GM23338 (cell line): ENCODE data around the gene ASB2. TPM values are rescaled to one million over a fixed set of nuclear protein-coding genes. Genes with fewer than 3 reads are reported as not detected.

Source experiments
- ATAC-seq: fragments of 200-7000 bp; cut with Tn5 transposase; 3 replicates; pipeline ENCODE4 v1.9.1; 2020
- DNase-seq: peaks from one replicate; pipeline ENCODE4 v3.0.0-alpha.2; 2015; ENCODE audit warnings: low spot score
- H2AFZ ChIP-seq: fragments of 200-600 bp; sonication (generic); 2 replicates; pipeline ENCODE4 v1.8.0; 2016; ENCODE audit warnings: antibody characterized with exemption, mild to moderate bottlenecking, moderate library complexity
- H3F3A ChIP-seq: fragments of 200-600 bp; sonication (generic); replicated peaks from 2 replicates; pipeline ENCODE4 v1.8.0; 2017; ENCODE audit warnings: antibody characterized with exemption, mixed run types, low read depth
- H3K27ac ChIP-seq: fragments of 200-600 bp; sonication (generic); 2 replicates; pipeline ENCODE4 v1.6.1; 2016; ENCODE audit warnings: low read depth
- H3K27me3 ChIP-seq: fragments of 200-600 bp; sonication (generic); 2 replicates; pipeline ENCODE4 v1.8.0; 2016; ENCODE audit warnings: mild to moderate bottlenecking, mixed run types, moderate library complexity; ENCODE audit not compliant: insufficient read depth
- H3K36me3 ChIP-seq: fragments of 200-600 bp; sonication (generic); 2 replicates; pipeline ENCODE4 v1.8.0; 2016; ENCODE audit warnings: mild to moderate bottlenecking; ENCODE audit not compliant: insufficient read depth
- H3K4me1 ChIP-seq: fragments of 200-600 bp; sonication (generic); 2 replicates; pipeline ENCODE4 v1.8.0; 2016; ENCODE audit warnings: mild to moderate bottlenecking, moderate library complexity; ENCODE audit not compliant: insufficient read depth
- H3K4me2 ChIP-seq: fragments of 200-600 bp; sonication (generic); 2 replicates; pipeline ENCODE4 v1.7.1; 2017; ENCODE audit warnings: mixed run types
- H3K4me3 ChIP-seq: fragments of 200-600 bp; sonication (generic); 2 replicates; pipeline ENCODE4 v1.6.1; 2016; ENCODE audit warnings: mixed run types
- H3K79me2 ChIP-seq: fragments of 200-600 bp; sonication (generic); replicated peaks from 2 replicates; pipeline ENCODE4 v1.8.0; 2017; ENCODE audit warnings: mild to moderate bottlenecking; ENCODE audit not compliant: insufficient read depth
- H3K9me2 ChIP-seq: fragments of 200-600 bp; sonication (generic); 2 replicates; pipeline ENCODE4 v1.8.0; 2017; ENCODE audit not compliant: insufficient read depth
- H4K20me1 ChIP-seq: fragments of 200-600 bp; sonication (generic); replicated peaks from 2 replicates; pipeline ENCODE4 v1.8.0; 2017; ENCODE audit warnings: mild to moderate bottlenecking; ENCODE audit not compliant: insufficient read depth
- H3K27ac Mint-ChIP-seq: 2 replicates; pipeline ENCODE4 v1.8.0; 2020; ENCODE audit warnings: inconsistent platforms, mild to moderate bottlenecking, moderate library complexity, mixed read lengths
- H3K27me3 Mint-ChIP-seq: 3 replicates; pipeline ENCODE4 v1.8.0; 2022; ENCODE audit warnings: low read depth, mild to moderate bottlenecking, moderate library complexity, mixed read lengths, inconsistent platforms; ENCODE audit not compliant: insufficient read depth, poor library complexity
- H3K36me3 Mint-ChIP-seq: 3 replicates; pipeline ENCODE4 v1.8.0; 2021; ENCODE audit warnings: low read depth, mild to moderate bottlenecking, inconsistent platforms, moderate library complexity, mixed read lengths
- H3K4me1 Mint-ChIP-seq: 3 replicates; pipeline ENCODE4 v1.8.0; 2020; ENCODE audit warnings: mild to moderate bottlenecking, inconsistent platforms, mixed read lengths
- H3K4me3 Mint-ChIP-seq: 3 replicates; pipeline ENCODE4 v1.8.0; 2021; ENCODE audit warnings: moderate library complexity, mild to moderate bottlenecking, inconsistent platforms, mixed read lengths
- H3K9me3 Mint-ChIP-seq: 3 replicates; pipeline ENCODE4 v1.8.0; 2020; ENCODE audit warnings: moderate library complexity, mild to moderate bottlenecking, inconsistent platforms, mixed read lengths
- CREB1 ChIP-seq: fragments of 250-450 bp; sonication (Bioruptor Pico); IDR thresholded peaks from 2 replicates; pipeline ENCODE4 v1.5.0; 2020; ENCODE audit warnings: low read depth, mild to moderate bottlenecking, moderate library complexity
- CTCF ChIP-seq, 2 experiments: fragments of 200-600 bp in 1 of 2; sonication (generic) in 1 of 2; conservative IDR thresholded peaks; 2 replicates each; pipeline versions ENCODE4 v1.5.1 to v1.6.1; 2016 to 2017; ENCODE audit warnings: antibody characterized with exemption in 2 of 2, low read depth in 2 of 2, mild to moderate bottlenecking in 2 of 2, moderate library complexity in 1 of 2
- ETS1 ChIP-seq: IDR thresholded peaks from 2 replicates; pipeline ENCODE4 v1.6.1; 2016; ENCODE audit warnings: antibody characterized with exemption
- EZH2 ChIP-seq: fragments of 200-600 bp; sonication (generic); IDR thresholded peaks from one replicate; pipeline ENCODE4 v1.8.0; 2017; ENCODE audit warnings: antibody characterized with exemption, mild to moderate bottlenecking, low read depth; ENCODE audit not compliant: unreplicated experiment
- POLR2AphosphoS5 ChIP-seq: IDR thresholded peaks from 2 replicates; pipeline ENCODE4 v1.6.1; 2016; ENCODE audit warnings: antibody characterized with exemption, low read depth
- REST ChIP-seq: IDR thresholded peaks from one replicate; pipeline ENCODE4 v1.6.1; 2018; ENCODE audit warnings: antibody characterized with exemption; ENCODE audit not compliant: unreplicated experiment
- ZNF114 ChIP-seq: fragments of 250-450 bp; sonication (Bioruptor Pico); IDR thresholded peaks from 2 replicates; pipeline ENCODE4 v1.5.0; 2020; ENCODE audit warnings: mild to moderate bottlenecking, moderate library complexity
- ZNF331 ChIP-seq: fragments of 250-450 bp; sonication (Bioruptor Pico); IDR thresholded peaks from 2 replicates; pipeline ENCODE4 v1.5.0; 2020; ENCODE audit warnings: low read depth, mild to moderate bottlenecking, moderate library complexity
- ZNF462 ChIP-seq: fragments of 250-450 bp; sonication (Bioruptor Pico); IDR thresholded peaks from 2 replicates; pipeline ENCODE4 v1.5.0; 2020; ENCODE audit warnings: mild to moderate bottlenecking, moderate library complexity
- polyA plus RNA-seq: library from polyadenylated mRNA; unstranded; fragments of >200 nt; fragmentation: Nextera tagmentation; extraction: Ambion mirVana; gene quantifications from 2 replicates; pipeline ENCODE4 v1.2.1, GENCODE V29; 2016
- total RNA-seq: library from RNA; depleted of rRNA; stranded (reverse); fragments of >200 nt; shearing (Covaris generic); gene quantifications from 2 replicates; pipeline ENCODE4 v1.2.3, GENCODE V29; 2014

Gene ASB2
- total and polyA plus RNA-seq, 2 experiments from 2014 or later: 1.2 to 1.7 TPM

- TF ChIP-seq CTCF (conservative IDR thresholded peaks at IDR 0.05; ENCODE audit: low read depth in 2 of 2) (no peak), ETS1 (no peak), POLR2AphosphoS5 (no peak), EZH2 (no peak)
Observed at GRCh38 chr14:93911975-93912615, 64.3 kb downstream of the ASB2 start (continued).

GRCh38 chr14:93909429-93910128 is 66.8 kb downstream of the ASB2 start:
- no peak overlapping the region for H3K27ac Mint-ChIP-seq
- H3K79me2 ChIP-seq: no peaks in the 10 kb centered on the region
- DNase-seq (no peak), ATAC-seq (no peak)
- H3F3A ChIP-seq: no peaks in the 10 kb centered on the region
- H3K9me2 ChIP-seq: no peaks in the 10 kb centered on the region; the same call in 1 of the 2 replicates
- H3K4me1 ChIP-seq: no peaks in the 10 kb centered on the region; the same call in 1 of the 2 replicates
- TF ChIP-seq ZNF114 (CRISPR knock-in tag): no peak
- no peak for TF ChIP-seq ZNF462 (CRISPR knock-in tag)
- no peak for TF ChIP-seq ZNF331 (CRISPR knock-in tag)
- no peak for TF ChIP-seq EZH2
- TF ChIP-seq REST: no peak
- TF ChIP-seq POLR2AphosphoS5: no peak
- no peak for TF ChIP-seq CREB1 (CRISPR knock-in tag)
- H4K20me1 ChIP-seq: no peaks in the 10 kb centered on the region
- H3K27me3 Mint-ChIP-seq: peaks cover 2% of the 10 kb centered on the region
- H3K9me3 Mint-ChIP-seq: no peaks in the 10 kb centered on the region; the same call in 2 of the 3 replicates
- no peaks in the 10 kb centered on the region for H3K36me3 ChIP-seq
- H3K4me1 Mint-ChIP-seq: peaks cover 14% of the 10 kb centered on the region; the same call in 2 of the 3 replicates
- no peak overlapping the region for H3K4me3 Mint-ChIP-seq
- H2AFZ ChIP-seq: no peak overlapping the region
- H3K4me3 ChIP-seq: no peak overlapping the region
- H3K4me2 ChIP-seq: no peak overlapping the region
- no peak overlapping the region for H3K27ac ChIP-seq
- H3K36me3 Mint-ChIP-seq: no peaks in the 10 kb centered on the region
- no peaks in the 10 kb centered on the region for H3K27me3 ChIP-seq
